DMS53 treated with DMSO at 0.1 percent for 48 hours (cell line): Measurements from ENCODE around the gene CELF4.
A peak's percentile ranks its signal among the peaks of the same experiment; 100 is the strongest.

Experiments used
- DNase-seq: peaks from one replicate; lab custom pipeline; 2025; ENCODE audit not compliant: unreplicated experiment; lab: John Stamatoyannopoulos, UW

CELF4 gene

DNA sequence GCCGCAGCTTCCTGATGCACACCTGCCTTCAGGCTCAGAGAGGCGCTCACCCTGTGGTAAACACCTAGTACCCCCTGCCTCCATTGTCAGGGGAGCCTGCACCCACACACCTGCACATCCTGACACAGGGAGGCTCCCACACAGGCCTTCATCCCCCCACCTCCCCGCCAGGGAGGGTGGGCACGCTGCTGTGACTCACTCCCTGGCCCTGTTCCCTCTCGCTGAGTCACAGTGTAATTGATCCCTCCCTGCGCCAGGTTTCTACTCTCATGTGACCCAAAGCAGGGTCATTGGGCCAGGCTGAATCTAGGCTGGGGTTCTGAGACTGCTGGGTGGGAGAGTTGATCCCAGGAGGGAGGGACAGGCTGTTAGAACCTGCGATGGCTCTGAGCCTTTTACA is 8.5 kb upstream of the CELF4 start:
- peak; percentile 4 for DNase-seq

DNA sequence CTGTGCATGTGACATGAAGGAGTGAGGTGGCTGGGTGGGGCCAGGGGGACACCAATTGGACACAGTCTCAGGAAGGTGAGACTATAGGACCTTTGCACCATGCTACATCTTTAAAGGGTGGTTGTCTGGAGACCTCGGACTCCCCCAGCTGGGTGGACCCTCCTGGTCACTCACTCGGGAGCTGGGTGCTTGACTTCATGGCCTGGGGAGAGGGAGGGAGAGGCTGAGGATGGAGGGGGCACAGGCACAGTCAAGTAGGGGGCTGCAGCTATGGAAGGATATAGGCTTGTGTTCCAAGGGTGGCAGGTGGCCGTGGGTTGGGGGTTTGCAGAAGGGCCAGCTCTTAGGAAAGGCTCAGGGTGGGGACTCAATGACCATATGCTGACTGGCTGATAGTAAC is 7.1 kb upstream of the CELF4 start:
- no peak for DNase-seq

DNA sequence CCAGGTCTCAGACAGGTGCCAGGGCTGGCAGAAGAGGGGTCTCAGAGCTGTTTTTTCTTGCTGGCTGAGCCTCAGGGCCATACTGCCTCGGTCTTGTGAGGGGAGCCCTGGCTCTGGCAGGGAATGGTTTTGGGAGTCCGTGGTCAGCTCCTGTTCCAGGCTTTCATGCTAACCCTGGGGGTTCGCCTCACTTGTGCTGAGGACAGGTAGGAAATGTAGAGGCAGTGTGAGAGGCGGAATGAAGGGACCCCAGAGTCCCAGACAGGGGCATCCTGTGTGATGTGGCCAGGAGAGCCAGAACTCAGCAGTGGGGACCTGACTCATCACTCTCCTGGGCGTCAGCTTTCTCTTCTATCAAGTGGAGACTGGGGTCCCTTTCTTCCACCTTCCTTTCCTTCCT is 5.7 kb upstream of the CELF4 start:
- no peak for DNase-seq

DNA sequence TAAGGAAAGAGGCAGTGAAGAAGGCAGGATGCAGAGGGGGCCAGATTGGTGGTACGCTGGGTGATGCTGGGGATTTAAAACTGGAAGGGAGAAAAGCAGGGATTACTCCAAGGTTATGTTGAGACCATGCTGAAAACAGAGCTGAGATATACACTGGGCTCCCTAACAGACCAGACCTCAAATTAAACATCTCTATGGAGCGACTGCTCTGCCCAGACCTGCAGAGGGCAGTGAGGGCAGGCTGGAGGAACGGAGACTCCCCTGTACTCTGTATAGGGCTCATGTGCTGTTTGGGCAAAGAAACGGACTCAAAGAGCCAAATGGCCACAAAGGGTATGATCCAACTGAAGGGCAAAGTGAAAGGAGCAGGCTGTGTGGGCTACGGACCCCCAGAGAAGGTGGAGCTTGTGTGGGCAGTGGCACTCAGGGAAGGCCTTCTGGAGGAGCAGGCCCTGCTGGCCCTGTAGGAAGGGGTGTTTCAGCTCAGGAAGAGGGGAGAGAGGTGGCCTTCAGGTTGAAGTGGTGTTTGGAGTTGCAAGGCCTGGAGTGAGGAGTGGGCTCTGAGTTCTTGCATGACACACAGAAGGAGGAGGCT is 4.8 kb upstream of the CELF4 start:
- no peak for DNase-seq

DNA sequence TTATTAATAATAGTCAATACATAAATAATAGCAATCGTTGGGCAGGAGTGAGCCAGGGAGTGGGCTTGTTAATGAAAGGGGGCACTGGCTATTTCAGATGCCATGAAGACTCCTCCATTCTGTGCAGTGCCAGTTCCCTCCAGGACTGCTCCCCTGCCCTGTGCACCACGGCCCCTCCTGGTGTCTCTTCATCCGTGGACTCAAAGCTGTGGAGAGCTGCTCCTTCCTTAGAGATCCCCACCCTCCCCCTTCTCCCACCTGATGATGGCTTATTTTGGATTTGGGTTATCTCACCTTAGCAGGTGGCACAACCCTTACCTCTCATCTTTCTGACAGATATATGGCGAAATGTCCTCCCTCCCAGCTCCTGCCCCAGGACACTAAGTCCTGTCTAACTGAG is 3.1 kb upstream of the CELF4 start:
- no peak for DNase-seq

DNA sequence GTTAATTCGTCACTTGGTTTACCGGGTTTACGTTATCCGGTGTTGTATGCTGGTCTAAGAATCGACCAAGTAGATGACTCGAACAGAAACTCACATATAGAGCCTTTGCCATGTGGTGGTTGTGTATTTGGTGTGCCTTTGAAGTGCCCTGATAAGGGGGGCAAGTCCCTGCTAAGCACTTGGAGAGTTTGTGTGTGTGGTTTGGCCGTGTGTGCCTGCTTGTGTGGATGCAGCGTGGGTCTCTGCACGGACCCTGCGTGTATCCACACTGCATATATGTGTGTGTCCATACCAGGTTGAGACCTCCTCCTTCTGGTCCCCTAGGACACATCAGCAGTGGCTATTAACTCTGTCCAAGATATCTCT is 2.4 kb upstream of the CELF4 start:
- no peak for DNase-seq

DNA sequence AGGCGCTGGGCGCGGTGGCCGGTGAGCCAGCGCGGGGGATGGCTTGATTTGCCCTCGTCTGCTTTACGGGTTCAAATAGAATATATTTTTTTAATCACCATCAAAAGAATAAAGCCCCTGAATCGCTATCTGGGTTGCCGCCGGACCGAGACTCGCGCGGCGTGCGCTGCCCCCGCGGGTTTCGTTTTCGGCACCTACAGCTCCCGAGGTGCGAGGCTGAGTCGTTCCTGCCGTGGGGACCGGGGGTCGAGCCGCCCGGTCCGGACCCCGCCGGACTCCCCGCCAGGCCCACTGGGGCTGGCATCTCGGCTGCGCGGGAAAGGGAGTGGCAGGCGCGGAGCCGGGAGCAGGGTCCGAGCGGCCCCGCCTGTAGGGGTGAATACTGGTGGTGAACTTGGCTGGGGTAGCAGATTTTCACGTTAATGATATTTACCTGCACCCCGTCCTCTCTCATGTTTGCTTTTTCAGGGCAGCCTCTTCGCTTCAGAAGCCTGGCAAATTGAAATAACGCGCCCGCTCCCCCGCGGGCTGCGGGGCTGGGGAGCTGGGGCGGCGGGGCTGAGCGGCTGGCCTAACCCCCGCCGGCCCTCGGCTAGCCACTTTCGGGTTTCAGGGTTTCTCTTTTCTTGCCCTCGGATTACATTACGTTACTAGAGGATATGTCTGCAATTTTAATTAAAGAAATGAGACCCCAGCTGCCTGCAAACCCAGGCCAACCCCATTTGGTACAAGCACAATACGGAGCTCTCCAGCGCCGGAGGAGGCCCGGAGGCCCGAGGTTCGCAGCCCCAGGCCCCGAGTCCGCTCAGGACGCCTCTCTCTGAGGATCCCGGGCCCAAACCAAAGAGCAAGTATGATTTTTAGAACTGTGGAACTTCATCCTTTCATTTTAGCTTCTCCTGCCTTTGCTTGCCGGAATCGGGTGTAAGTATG is 1.7 kb upstream of the CELF4 start:
- DNase-seq: no peak

DNA sequence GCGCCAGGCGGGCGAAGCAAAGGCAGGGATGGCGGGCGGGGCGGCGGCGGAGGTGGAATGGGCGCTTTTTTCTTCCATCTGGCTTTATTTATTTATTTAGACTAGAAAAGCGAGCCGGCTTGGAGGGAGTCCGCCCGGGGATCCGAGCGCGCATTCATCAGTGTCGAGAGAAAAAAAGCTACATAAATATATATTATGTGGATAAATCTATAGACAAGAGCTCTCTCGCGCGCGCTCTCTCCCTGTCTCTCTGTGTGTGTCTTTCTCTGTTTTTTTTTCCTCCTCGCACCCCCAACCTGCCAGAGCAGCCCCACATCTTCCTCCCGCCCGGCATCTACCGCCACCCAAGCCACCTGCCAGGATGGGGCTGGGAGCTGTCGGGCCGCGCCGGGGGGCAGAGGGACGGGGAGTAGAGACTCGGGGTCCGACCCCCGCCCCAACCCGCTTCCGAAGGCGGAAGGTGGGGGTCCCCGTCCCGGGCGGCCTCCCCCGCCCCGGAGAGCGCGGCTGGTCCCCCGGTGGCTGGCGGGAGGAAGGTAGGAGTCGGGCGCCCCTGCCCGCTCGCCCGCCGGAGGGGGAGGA is 972 bp upstream of the CELF4 start:
- DNase-seq: peak; percentile 17

DNA sequence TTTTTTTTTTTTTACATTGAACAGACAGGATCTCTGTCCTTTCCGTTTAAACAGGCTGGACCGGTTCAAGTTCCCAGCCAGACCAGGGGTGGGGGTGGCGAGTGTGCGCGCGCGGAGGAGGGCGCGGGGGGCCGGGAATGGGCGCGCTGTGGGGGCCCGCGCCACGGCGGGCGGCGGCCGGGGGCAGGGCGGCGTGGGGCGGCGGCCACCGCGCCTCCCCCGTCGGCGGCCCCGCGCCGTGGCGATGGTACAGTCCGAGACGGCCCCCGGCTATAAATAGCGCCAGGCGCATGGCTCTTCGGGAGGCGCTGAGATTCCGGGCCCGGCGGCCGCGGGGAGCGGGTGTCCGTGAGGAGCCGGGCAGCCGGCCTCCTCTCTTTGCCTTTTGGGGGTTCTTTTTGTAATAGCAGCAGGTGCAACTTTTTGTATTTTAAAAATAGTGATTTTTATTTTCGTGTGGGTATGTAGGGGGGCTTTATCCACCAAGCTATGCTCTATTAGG is 430 bp upstream of the CELF4 start:
- DNase-seq: peak; percentile 62

DNA sequence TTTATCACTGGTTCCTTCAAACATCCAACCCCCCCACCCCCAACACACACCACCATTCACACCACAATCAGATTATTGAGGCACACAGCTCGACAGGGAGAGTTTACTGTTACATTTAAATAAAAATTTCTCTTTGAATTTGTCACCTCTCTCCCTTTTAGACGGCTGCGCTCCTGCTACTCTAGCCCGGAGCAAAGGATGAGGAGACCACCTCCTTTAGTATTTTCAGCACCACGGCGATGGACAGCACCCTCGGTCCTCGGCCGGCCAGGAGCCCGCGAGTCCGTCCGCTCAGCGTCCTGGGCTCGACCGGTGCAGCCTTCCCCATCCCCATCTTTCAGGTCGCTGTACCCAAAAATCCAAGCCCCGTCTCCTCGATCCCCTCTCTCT is 892 bp downstream of the CELF4 start:
- DNase-seq: no peak

DNA sequence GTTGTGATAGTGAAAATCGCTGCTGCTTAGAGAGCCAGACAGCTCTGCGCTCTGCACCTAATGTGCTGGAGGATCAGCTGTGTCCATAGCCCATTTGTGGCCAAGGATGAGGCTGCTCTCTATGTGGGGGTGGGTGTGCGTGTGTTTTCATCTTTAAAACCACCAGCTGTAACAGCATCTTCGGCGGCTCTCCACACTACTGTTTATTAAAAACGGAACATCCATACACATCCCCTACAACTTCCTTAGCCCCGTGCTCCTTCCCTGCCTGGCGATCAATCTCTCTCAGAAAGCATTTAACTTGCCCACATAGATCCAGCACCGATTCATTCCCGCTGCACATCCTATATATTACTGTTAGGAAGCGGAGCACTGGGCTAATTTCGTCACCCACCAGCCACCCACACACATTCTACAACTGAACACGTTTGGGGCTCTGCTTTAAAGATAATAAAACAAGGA is 1.6 kb downstream of the CELF4 start:
- no peak for DNase-seq

DNA sequence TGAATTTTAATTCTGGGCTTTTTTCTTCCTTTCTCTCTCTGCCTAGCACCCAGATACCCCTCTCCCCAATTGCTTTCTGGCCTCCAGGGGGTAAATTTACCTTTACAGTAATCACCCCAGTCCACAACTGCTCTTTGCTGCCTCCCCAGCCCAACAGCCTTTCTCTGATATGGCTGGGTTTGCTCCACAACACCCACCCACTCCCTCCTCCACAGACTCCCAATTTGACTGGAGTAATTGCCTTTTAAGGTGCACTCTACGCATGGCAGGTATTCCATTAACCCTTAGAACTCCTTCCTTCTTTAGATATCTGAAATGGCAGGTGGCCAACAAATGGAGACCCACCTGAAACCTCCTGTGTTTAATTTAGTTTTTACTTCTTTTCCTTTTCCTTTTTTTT is 3.6 kb downstream of the CELF4 start:
- no peak for DNase-seq

DNA sequence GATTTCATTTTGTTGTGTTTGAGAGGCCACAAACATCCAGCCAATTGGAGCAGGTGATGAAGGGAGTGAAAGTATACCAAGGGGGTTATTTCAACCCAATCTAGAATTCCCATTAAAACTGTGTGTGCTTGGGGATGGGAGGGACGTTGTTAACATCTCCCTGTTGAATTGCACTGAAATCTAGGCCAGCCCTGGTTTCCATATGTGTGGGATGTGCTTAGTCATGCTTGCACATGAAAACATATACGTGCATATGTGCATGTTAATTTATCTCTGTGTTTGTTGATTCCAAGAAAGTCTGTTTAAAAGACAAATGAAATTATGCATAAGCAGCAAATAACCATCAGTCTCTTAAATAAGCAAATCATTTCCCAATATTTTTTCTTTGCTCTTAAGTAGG is 5.6 kb downstream of the CELF4 start:
- DNase-seq: no peak

DNA sequence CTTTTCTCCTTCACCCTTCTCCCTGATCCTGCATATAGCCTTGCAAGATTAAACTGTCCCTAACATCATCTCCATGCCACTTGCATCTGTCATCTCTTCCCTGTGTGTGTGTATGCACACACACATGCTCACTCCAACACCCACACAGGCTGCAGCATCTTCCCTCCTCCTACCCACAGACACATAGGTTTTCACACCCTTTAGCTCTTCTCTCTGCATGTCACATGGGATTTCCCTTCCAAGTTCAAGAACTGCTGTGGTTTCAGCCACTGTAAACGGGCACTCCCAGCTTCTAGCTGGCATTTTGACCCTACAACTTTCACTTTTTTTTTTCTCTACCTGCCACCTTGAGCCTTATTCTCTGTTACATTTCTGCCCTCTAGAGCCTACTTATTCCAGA is 6.4 kb downstream of the CELF4 start:
- no peak for DNase-seq

DNA sequence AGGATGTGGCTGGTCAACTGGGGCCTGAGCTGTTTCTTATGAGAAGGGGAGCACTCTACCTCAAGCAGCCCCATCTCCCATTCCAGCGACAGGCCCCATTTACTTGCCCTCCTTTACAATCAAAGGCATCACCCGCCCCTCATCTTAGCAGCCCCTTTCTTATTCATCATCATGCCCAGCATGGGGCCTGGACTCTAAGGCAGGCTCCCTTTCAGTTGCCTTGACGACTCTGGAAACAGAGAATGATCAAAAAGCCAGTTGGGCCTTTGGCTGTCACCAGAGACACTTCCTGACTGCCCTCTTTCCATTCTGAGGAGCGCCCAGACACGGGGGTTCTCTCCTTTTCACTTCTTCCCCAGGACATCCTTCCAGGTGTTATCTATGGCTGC is 11.2 kb downstream of the CELF4 start:
- no peak for DNase-seq

DNA sequence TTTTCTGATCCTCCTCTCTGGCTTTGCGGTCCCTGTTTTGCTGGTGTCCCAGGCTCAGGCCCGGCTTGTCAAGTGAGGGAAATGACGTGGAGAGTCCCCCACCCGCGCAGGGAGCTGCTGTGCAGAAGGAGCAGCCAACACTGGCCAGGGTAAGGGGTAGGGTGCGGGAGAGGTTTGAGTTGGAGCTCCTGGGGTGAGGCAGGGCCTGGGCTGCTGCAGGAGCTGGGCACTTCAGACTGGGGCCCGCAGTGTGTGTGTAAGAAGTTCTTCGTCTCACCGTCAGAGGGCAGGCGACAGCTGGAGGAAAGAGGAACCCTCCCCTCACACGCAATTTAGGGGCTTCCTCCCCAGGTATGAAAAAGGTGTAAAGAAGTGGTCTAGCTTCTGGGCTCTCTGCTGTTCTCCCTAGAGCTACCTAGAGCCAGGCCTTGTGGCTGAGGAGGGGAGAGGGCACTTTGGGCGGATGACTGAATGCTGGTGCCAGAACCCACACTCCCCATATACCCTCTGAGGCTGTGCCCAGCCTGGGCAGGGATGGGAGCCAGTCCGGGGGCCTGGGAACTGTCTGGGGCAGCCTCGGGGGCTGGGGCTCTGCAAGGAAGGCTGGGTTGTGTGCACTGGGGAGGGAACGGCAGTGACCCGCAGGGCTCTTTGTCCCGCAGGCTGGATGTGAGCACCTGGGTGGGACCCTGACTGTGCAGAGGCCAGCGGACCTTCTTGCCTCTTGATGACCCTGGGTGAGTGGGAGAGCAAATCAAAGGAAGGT is 11.8 kb downstream of the CELF4 start:
- no peak for DNase-seq

DNA sequence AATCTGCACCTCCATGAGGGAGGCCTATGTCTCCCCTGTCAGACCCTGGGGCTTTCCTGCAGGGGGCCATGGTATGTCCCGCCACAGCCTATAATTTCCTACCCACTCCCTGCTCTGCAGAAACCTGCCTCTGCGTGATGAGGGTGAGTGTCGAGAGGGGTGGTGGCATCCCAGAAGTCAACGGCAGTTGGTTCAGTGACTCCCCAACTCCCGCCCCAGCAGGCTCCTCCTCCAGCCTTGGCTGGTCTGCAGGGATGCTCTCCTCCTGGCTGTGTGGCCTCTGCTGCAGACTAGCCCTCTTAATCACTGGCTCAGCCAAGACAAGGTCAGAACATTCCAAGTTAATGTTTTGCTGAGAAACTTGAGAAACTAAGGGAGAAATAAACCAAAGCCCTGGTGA is 13.3 kb downstream of the CELF4 start:
- no peak for DNase-seq

DNA sequence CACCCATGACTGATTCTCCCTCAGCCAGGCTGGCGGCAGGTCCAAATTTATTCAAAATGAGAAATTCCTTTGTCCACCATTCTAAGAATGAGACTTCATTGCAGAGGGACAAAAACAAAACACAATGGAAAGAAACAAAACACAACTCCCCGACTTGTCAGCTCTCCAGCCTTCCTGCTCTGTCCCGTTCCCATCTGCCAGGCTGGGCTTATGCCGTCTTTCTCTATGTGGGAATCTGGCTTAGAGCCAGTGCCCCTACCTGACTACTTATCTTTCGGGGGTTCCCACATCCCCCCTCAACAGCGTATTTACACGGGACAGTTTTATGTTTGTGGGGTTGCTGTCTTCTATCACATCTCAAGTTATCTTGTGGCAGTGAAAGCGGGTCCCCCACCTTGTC is 13.8 kb downstream of the CELF4 start:
- no peak for DNase-seq

DNA sequence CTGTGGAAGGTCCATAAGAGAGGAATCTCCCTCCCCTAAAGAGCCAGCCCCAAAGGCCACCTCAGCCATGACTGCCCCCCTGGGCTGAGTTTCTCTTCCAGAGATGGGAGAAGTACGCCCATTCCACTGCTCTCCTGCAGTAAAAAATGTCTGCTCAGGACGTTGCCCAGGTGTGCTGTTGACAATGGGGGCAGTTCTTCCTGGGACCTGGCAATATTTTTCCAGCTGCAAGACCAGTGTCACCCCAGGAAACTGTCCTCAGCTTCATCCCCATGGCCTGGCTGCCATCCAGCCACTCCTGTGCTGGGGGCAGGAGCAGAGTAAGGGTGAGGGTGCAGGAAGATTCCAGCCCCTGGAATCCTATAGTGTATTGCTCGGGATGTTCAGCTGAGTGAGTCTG is 14.3 kb downstream of the CELF4 start:
- no peak for DNase-seq

DNA sequence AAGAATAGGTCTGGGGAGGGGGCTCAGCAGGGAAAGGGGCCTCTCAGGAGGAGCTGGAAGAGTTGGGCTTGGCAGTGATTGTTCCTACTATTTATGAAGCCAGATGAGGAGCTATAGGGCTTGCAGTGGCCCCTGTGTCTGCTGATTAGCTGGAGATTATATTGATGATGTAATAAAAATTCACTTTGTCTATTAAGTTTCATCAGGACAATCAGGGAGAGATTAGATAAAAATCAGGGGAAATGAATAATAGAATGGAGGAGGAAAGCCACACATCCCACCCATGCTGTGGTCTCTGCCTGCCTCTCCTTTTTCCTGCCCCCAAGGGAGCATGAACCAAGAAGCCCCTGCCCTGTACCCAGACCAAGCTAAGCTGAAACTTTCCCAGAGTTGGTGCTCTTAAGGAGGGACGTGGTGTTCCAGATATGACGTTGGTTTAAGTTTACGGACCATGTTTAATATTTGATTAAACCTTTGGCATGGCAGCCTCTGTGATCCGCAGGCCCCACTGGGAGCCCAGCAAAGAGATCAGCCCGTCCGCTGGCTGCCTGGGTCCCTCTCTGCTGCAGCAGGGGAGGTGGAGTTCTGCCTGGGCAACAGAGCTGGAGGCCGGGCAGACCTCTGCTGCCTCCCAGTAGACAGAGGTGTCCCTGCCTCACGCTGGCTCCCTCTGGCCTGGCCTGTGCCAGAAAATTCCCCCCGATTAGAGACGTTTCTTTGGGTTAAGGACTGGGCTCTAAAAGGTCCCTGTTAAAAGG is 15.3 kb downstream of the CELF4 start:
- DNase-seq: no peak
